ENCODE data around the gene CC2D2B.

DNA sequence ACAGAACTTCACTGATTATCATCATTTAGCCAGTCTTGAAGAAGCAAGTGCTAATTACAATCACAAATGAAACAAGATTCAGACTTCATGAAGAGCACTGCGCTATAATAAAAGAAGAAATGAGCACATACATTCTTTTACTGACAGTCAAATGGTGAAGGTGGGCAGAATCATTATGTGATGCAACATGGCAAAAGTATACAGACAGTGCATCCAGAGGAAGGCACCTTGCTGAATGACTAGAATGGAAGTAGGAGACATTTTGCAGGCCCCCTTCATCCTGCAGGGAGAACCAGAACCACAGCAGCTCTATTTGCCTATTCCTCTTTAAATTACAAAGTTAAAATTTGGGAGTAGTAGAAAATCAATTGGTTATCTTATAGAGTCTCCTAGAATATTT, 31.0 kb upstream of the CC2D2B start:
- TF ChIP-seq ZNF274 (IDR thresholded peaks at IDR 0.05; ENCODE audit: low read depth, low read length) (no peak), SUZ12 (IDR thresholded peaks at IDR 0.05; ENCODE audit: extremely low read depth, insufficient read depth, insufficient read length) (no peak), YY1 (IDR thresholded peaks at IDR 0.05; ENCODE audit: insufficient read depth, insufficient read length) (no peak)

All from NT2/D1 (cell line).